ENCODE data around the gene GPANK1.

GPANK1 gene

DNA sequence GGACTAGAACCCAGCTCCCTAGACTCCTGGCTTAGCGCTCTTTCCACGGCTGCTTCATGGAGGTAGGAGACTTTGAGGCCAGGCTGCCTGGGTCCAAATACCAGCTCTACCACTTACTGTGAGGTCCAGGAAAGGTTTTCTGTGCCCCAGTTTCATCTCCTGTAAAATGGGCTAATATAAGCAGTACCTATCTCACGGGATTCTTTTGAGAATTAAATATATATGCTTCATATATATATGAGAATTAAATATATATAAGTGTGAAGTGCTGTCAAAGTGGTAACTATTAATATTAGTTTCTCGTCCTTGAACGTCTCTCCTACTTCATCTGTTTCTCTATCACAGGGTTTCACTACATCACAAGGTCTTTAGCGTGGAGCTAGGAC lies 26.3 kb upstream of the GPANK1 start:
- no peak for DNase-seq (ENCODE audit: low read depth in 2 of 2)

DNA sequence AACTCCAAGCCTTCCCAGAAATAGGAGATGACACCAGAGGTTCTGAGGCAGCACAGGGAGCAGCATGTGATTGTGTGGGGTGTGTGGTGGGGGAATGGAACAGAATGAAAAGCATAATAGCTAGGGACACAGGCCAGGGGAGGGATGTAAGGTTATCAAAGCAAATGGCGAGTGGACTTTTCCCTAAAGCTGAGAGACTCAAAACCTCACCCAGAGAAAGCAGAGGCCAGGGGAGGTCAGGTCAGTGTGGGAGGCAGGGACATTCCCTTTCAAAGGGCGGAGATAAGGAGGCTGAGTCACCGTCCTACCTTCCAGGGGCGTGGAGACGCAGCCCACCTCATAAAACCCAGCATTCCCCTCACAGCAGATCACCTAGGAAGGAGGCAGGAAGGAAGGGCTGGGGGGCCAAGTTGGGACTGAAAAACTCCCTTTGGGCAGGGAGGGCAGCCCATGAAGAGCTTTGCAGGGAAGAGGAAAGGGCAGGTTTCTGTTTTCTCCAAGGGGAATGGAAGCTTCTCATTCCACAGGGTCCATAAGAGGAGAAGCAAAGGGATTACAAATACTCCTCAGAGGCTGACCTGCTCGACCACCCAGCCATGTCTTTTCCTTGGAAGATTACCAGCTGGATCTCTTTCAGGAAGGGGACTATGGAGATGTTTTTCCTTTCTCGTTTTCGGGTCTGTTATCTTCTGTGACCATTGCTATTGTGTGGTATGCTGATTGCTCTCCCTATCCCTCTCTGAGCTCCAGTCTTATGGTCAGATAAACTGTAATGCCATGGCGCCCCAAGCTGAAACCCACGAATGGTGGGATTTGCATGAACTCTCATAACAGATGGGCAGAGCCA lies 25.7 kb upstream of the GPANK1 start:
- DNase-seq (ENCODE audit: low read depth in 2 of 2), result no peak

DNA sequence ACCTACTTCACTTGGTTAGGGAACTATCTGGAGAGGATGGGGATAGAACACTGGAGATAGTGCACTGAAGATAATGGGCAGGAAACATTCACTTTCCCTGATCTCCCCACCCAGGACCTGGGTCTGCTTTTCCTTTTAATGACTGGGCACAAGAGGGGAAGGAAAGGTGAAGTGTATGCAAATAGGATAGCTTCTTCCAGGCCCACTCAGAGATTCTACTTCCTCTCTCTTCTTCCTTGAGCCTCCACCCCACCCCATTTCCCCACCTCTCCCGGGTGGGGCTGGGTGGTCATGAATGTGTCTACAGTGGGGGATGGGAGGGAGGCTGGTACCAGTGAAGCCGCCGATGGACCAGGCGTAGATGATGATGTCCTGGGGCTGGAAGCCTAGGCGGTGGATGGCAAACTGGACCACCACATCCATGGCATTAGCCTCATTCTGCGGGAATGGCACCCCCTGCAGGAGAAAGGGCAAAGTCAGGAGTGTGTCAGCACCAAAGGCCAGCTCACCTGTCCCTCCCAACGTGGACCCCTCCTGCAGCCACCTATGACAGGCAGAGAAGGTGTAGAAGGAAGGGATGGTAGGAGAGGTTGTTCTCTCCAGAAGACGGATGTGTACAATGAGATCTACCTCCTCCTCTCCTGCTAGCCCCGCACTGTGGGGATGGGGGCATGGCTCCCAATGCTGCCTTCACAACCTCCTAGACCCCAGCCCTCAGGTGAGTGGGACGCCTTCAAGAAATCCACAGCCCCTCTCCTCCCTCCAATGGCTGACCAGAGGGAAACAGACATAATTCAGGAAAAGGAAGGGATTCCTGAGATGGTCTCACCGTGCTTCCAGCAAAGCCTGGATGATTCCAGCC lies 24.7 kb upstream of the GPANK1 start:
- no peak for DNase-seq (ENCODE audit: low read depth in 2 of 2)

DNA sequence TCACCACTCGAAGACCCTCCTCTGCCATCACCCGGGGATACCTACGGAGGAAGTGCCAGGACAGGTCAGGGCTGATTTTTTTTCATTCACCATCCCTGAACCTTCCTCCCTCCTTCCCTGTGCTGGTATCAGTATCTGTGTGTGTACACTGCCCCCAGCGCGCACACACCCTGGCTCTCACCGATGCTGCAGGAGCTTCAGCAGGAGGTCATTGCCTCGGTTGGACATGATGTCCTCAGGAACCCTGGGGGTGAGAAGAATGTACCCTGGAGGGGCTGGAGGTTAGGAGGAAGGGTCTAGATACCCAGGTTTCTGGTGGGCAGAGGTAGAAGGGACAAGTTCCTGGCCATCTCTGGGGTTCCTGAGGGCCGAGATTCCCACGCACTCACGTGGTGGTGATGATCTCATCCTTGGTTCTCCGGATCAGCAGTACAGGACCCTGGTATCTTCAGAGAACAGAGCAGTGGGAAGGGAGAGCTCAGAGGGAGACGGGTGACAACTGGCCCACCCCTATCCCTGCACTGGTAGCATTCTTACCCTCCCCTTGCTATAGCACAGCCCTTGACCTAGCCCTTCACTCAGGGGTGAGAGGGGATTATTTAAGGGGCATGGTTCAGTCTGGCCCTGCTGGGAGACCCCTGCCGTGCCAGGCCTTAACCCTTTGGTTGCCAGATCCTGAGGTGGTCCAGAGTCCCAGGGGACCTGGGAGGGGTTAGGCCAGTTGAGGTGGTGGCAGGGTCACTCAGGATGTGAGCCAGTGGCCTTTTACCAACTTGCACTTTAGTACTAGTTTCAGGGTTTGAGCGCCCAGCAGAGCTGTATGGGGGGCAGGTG lies 23.3 kb upstream of the GPANK1 start:
- no peak for DNase-seq (ENCODE audit: low read depth in 2 of 2)

DNA sequence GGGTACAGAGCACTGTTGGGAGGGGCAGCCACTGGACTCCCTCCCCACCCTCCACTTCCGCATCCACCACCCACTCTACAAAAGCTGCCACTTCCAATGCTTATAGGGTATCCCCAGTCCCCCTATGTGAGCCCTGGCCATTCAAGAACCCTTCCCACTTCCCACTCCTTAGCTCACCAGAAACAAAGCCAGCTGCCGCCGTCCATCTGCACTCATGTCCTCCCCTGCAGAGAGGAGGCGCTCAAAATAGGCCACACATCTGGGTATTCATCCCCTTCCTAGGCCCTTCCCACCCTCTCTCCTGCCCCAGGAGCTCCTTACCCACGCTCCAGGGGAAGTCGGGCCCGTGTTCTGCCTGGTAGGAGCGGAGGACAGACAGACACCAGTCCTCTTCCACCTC lies 22.5 kb upstream of the GPANK1 start:
- no peak for DNase-seq (ENCODE audit: low read depth in 2 of 2)

DNA sequence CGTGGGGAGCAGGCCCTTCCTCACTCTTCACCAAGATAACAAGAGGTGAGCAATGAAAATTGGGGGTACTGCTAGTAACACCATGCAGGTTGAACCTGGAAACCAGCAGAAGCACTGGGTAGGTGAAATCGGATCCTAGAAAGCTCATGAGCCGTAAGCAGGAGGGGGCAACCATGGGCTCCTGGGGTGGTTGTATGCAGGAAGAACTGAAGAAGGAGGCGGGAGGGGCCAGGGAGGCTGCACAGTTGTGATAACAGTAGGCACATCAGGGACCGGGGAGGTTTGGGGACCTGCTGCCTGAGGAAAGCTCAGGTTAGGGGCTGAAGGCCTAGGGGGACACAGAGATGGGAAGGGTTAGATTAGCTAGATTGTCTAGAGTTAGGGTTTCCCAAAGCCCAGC lies 21.7 kb upstream of the GPANK1 start:
- DNase-seq (ENCODE audit: low read depth in 2 of 2), result no peak

DNA sequence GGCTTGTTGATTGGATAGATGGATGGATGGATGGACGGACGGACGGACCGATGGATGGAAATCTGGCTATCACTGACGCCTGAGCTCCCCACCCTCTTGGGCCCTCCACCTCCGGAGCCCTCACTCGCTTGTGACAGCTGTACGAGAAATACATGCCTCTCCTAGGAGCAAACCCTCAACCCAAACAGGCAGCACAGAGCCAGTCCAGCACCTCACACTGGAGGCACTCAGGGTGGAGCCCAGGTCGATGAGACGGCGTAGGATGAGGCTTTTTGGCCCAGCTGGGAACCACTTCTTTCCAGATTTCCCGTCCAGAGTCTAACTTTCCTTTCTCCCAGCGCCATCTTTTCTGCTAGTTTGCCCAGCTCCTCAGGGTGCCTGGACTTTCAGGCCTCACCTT lies 18.8 kb upstream of the GPANK1 start:
- no peak for DNase-seq (ENCODE audit: low read depth in 2 of 2)

DNA sequence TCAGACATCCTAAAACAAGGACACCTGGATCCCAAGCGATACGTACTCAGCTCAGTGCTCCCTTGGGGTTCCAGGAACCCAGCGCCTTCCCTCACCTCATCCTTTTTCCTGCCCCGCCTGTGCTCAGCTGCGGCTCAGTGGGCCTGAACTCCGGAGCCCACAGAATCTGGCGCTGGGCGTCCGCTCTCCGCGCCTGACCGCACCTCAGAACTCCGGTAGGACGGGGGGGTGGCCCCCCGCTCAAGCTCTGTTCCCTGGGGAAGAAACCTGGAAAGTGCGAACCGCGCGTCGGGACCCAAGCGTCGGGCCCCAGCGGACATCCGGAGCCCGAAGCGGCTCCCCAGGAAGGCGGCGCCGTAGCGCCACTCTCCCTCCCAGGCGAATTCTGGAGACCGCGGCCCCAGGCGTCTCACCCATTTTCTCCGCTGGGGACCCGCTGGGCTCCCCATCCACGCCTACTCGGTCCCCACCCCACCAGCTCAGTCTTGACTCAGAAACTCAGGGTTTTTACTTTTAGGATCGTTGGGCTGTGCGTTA lies 16.4 kb upstream of the GPANK1 start:
- DNase-seq (ENCODE audit: low read depth in 2 of 2), result peak in 1 of 2 experiments; percentile 39

DNA sequence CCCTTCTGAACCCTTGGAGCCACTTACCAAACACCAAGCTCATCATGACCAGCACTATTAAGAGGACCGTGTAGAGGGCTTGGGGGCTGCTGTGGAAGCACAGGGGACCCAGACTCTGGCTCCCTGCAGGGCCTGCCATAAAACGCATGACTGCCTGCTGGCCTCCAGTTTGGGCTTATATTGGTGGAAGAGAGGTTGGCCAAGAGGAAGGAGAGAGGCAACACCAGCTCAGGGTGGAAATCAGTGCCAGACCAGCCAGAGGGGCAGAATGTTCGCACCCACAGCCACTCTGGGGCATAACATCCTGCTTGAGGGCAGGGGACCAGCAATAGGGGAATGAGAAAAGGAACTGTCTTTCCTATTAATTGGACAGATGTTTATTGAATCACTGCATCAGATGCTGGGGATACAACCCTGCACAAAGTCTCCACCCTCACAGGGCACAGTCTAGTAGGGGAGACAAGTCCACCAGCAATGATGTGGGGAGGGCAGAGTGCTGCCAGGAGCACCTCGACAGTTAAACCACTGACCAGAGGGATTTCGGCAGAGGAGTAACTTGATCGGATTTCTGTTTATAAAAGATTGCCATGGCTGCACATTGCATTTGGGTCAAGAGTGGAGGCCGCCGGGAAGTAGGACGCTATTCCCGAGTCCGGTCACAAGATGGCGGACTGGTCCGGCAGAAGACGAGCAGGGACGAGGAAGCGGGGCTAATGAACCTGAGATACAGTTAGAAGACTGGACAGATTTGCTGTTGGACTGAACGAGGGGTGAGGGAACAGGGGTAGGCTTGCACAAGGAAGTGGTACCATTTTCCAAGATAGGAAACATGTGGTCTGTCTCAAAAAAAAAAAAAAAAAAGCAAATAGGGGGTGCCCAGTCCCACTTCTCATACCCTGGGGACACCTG lies 15.7 kb upstream of the GPANK1 start, which contains the start of gene LY6G5C:
TSS of gene LY6G5C (minus strand) at position 842 of the 909 bp plus-strand sequence. CDS start at position 148, 694 bp downstream.
- DNase-seq (ENCODE audit: low read depth in 2 of 2), result peak in 1 of 2 experiments; percentile 50

DNA sequence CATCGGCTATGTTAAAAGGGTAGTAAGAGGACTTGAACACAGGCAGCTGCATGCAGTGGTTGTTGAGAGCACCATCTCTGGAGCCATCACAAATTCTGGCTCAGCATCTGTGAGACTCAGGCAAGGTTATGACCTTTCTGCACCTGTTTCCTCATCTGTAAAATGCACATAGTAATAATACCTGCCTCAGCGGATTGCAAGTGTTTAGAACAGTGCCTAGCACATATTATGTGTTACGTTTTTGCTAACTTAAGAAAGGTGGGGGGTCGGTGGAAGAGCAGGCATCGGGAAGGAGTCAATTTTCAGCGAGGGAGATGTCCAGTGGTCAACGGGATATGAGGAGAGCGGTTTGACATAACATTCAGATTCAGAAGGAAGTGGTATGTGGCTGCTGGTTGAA lies 13.2 kb upstream of the GPANK1 start:
- DNase-seq (ENCODE audit: low read depth in 2 of 2), result no peak

DNA sequence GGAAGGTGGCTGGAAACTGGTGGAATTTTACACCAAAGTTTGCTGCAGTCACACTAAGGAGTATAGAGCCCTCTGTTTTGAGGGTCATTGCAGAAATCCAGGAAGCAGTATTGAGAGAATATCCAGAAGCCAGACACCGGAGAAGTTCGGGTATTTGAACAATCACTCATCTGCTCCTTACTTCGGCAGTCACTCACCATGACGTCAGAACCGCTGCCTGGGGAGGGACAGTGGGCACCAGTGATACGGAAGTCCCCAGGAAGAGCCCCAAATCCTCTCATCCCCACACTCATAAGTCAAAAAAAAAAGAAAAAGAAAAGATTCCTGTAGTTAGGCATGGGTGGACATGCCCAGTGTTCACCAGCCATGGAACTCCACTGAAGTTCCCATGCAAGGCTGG lies 12.1 kb upstream of the GPANK1 start:
- DNase-seq (ENCODE audit: low read depth in 2 of 2), result no peak

DNA sequence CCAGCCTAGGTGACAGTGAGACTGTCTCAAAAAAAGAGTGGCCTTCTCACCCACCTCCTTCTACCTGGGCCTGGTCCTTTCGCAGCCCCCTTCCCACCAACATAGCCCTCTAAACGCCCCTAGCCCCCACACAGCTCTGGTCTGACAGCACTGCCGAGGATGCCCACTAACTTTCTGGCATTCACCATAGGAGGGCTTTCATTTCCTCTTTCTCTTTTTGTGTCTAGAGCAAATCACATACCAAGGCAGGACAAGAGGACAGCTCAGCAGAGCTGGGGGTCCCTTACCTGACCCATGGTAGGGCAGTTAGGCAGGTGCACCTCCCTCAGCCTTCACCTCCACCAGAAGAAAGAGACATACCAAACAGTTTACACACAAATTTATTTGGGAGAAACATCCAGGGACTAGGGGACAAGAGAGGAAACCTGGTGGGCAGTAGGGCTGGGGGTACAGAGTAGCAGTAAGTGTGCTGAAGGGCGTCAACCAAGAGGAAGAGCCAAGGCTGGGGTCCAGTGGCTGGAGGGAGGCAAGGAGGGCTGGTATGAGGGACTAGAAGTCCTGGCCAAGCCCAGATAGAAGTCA lies 11.6 kb upstream of the GPANK1 start:
- DNase-seq (ENCODE audit: low read depth in 2 of 2), result no peak

DNA sequence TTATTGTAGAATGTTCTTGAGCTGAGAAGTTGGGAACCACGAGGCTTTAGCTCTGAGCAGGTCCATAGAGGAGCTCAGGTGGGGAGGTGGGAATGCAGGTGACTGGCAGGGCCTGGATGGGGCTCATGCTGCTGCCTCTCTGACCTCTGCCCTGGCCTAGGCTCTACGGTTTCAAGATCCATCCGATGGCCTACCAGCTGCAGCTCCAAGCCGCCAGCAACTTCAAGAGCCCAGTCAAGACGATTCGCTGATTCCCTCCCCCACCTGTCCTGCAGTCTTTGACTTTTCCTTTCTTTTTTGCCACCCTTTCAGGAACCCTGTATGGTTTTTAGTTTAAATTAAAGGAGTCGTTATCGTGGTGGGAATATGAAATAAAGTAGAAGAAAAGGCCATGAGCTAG lies 4.9 kb upstream of the GPANK1 start, which contains the start of gene LY6G5B:
TSS of gene LY6G5B (plus strand) at position 301 of the 400 bp plus-strand sequence. CDS start 975 bp downstream, outside the sequence.
- no peak for DNase-seq (ENCODE audit: low read depth in 2 of 2)

DNA sequence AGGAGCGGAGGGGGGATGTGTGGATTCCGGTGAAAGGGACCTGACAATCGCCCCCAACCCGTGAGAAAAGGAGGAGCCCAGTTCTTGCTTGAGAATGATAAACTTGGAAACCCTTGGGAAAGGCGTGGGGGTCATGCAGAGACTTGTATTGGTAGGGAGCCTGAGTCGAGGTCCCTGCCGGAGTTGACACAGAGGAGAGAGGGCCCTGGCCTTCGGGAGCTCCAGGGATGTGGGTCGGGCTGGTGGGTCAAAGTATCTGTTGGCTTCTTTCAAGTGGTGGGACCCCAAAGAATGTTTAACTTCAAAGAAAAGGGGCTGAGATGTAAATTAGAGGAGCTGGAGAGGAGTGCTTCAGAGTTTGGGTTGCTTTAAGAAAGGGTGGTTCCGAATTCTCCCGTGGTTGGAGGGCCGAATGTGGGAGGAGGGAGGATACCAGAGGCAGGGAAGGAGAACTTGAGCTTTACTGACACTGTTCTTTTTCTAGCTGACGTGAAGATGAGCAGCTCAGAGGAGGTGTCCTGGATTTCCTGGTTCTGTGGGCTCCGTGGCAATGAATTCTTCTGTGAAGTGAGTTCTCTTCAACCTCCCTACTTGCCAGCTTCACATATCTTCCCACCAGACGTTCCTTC lies 1.7 kb upstream of the GPANK1 start:
- DNase-seq (ENCODE audit: low read depth in 2 of 2), result no peak

DNA sequence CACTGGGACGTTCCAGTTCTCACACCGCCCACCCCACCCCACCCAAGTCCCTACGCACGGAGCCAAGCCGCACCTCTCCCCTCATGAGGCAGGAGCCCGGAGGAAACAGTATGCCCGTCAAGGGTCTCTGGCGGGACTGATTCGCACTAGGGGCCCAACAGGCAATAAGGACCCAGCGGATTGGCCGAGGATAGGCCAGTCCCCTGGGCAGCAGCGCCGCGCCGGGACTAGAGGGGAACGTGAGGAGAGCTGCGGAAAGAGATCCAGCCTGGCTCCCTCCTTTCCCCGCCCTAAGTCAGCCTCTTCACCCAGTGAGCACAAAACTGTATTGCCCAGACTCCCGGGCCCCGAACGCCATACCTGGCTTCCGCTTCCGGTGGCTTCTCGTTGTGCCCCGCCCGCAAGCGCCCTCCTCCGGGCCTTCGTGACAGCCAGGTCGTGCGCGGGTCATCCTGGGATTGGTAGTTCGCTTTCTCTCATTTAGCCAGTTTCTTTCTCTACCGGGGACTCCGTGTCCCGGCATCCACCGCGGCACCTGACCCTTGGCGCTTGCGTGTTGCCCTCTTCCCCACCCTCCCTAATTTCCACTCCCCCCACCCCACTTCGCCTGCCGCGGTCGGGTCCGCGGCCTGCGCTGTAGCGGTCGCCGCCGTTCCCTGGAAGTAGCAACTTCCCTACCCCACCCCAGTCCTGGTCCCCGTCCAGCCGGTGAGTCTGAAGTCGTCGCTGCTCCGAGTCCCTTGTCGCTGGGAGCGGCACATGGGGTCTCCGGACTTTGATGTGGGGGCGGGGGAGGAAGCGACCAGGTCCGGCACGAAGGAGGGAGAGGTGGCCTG lies 922 bp upstream of the GPANK1 start, which contains the start of gene CSNK2B:
TSS of gene CSNK2B (plus strand) at position 580 of the 836 bp plus-strand sequence. CDS start 752 bp downstream, outside the sequence.
- peak; percentile 96 to 97 for DNase-seq (ENCODE audit: low read depth in 2 of 2)

DNA sequence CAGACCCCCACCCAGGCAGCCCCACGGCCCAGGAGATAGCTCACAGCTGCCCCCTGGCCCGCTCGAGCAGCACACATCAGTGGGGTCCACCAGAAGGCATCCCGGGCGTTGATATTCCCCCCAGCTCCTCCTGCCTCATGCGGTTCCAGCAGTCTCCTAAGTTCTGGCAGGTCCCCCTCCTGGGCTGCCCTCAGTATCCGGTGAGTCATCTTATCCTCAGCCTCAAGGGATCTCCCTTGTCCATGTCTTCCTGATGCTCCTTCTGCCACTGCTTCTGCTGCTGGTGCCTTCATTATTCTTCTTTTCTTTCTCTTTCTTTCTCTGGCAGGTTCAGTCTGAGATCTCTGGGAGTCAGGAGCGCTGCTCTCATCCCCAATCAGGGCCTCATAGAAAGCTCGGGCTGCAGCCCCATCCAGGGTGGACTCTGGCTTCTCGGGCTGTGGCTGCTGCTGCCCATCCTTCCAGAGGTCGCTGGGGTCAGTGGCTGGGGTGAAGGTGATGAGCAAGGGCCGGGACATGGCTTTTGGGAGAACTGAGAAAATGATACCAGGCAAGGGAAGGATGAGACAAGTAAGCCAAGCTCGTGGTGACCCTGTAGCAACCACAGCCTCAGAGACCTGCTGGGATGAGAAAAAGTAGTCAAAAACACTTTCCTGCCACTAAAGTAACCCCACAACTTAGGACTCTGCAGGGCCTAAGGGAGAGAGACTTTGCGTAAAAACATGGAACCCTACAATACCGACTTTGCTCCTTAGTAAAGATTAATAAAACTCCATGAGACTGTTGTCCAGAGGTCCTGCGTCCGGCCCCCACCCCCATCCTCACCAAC lies 622 bp downstream of the GPANK1 start:
- no peak for DNase-seq (ENCODE audit: low read depth in 2 of 2)

DNA sequence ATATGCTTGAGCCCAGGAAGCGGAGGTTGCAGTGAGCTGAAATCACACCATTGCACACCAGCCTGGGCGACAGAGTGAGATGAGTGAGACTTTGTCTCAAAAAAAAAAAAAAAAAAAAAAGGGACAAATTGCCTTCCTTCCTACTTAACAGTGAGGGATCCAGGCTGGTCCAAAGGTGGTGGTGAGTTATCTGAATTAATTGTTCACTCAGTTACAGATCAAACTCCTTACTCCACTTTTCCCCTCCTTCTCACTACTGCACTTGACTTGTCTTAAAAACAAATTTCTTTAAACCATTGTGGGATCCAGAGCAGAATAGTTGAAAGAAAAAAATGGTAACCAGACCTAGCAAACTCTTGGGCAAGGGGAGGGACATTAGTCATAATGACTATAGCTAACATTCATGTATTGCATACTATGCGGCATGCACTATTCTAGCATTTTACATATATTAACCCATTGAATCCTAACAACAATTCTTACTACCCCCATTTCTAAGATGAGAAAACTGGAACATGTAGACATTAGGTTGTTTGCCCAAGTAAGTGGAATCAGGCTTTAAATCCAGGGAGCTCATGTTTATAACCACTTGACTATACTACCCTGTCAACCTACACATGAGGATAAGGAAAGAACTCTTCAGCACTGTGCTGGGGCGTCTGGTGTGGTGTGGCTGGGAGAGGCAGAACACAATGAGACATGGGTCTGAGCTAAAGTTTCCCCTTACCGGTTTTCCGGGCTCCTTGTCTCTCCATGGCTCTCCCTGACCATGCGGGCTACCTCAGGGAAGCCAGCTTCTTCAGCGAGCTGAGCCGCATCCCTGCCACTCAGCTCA lies 1.5 kb downstream of the GPANK1 start:
- no peak for DNase-seq (ENCODE audit: low read depth in 2 of 2)
